Endothelial cell of umbilical vein (primary cell): ENCODE data around the gene UTF1. TPM values are rescaled to one million over a fixed set of nuclear protein-coding genes. Genes with fewer than 3 reads are reported as not detected.

Experiments
- BruUV-seq: library from RNA; stranded (reverse); fragments of 400-500 nt; replicated peaks from 2 replicates; lab custom pipeline; 2021; lab: Mats Ljungman, UMichigan
- CTCF ChIA-PET: fragments of 300-600, 350-600 bp; sonication (Branson Sonifier 250); formaldehyde crosslinking; loops from one replicate; lab custom pipeline; 2021; ENCODE audit warnings: antibody characterized with exemption, inconsistent platforms; lab: Charles Lee
- POLR2A ChIA-PET: fragments of 300-600, 350-600 bp; sonication (Branson Sonifier 250); formaldehyde crosslinking; loops from one replicate; lab custom pipeline; 2021; ENCODE audit warnings: antibody characterized with exemption, inconsistent platforms; lab: Charles Lee
- DNase-seq: peaks from one replicate; pipeline ENCODE4 v3.0.0-alpha.2; 2011; ENCODE audit warnings: low read depth, low spot score
- FAIRE-seq: peaks from 2 replicates; lab custom pipeline; 2011; peaks lifted over from hg19 to GRCh38; lab: Jason Lieb, UNC
- H2AFZ ChIP-seq: 2 replicates; pipeline ENCODE4 v1.6.0; 2012; ENCODE audit warnings: low read depth, low read length, control low read depth, inconsistent platforms
- H3K27ac ChIP-seq: 2 replicates; pipeline ENCODE4 v1.5.1; 2011; ENCODE audit warnings: low read depth, mild to moderate bottlenecking, control low read depth, low read length, moderate library complexity; ENCODE audit not compliant: insufficient read depth
- H3K27me3 ChIP-seq, 2 experiments: 2 replicates each; pipeline versions ENCODE4 v1.6.0 to v1.6.1; 2011; ENCODE audit warnings: low read length in 2 of 2, mixed read lengths in 1 of 2; ENCODE audit not compliant: control insufficient read depth in 2 of 2, insufficient read depth in 2 of 2
- H3K36me3 ChIP-seq, 2 experiments: 2 replicates in 1 of 2; 3 replicates in 1 of 2; pipeline ENCODE4 v1.5.1; 2011; ENCODE audit warnings: low read length in 2 of 2, mild to moderate bottlenecking in 1 of 2, moderate library complexity in 1 of 2; ENCODE audit not compliant: control insufficient read depth in 2 of 2, insufficient read depth in 2 of 2; ENCODE audit errors: extremely low read depth in 1 of 2
- H3K4me1 ChIP-seq: 3 replicates; pipeline ENCODE4 v1.5.1; 2011; ENCODE audit warnings: mild to moderate bottlenecking, low read length; ENCODE audit not compliant: control insufficient read depth, insufficient read depth; ENCODE audit errors: extremely low read depth
- H3K4me2 ChIP-seq: 2 replicates; pipeline ENCODE4 v1.6.1; 2011; ENCODE audit warnings: low read length, control low read depth, mixed read lengths; ENCODE audit not compliant: insufficient read depth
- H3K4me3 ChIP-seq, 3 experiments: fragments of 200-600 bp in 1 of 3; sonication (generic), shearing (Covaris generic) in 1 of 3; replicated peaks in 1 of 3; 2 replicates each; pipeline ENCODE4 v1.5.1; 2011 to 2016; ENCODE audit warnings: control low read depth in 3 of 3, low read length in 3 of 3, mild to moderate bottlenecking in 2 of 3, inconsistent platforms in 1 of 3, low read depth in 1 of 3, moderate library complexity in 1 of 3; ENCODE audit not compliant: insufficient read depth in 1 of 3
- H3K79me2 ChIP-seq: 2 replicates; pipeline ENCODE4 v1.6.0; 2012; ENCODE audit warnings: low read length, inconsistent platforms; ENCODE audit not compliant: control insufficient read depth, insufficient read depth
- H3K9ac ChIP-seq: replicated peaks from 2 replicates; pipeline ENCODE3; 2011; ENCODE audit warnings: low read length, control low read depth; ENCODE audit not compliant: insufficient read depth; ENCODE audit errors: extremely low read depth
- H3K9me1 ChIP-seq: replicated peaks from 3 replicates; pipeline ENCODE4 v1.6.0; 2011; ENCODE audit warnings: mild to moderate bottlenecking, low read length; ENCODE audit not compliant: control insufficient read depth, insufficient read depth; ENCODE audit errors: extremely low read depth
- H3K9me3 ChIP-seq: replicated peaks from 2 replicates; pipeline ENCODE4 v1.5.1; 2012; ENCODE audit warnings: low read length, inconsistent platforms; ENCODE audit not compliant: control insufficient read depth, insufficient read depth
- H4K20me1 ChIP-seq: replicated peaks from 2 replicates; pipeline ENCODE3; 2011; ENCODE audit warnings: mild to moderate bottlenecking, low read length; ENCODE audit not compliant: control insufficient read depth, insufficient read depth; ENCODE audit errors: extremely low read depth
- CTCF ChIP-seq, 2 donors: IDR thresholded peaks; 1 replicate in 1 of 2; 2 replicates in 1 of 2; pipeline ENCODE4 v1.5.1; 2011; ENCODE audit warnings: low read length in 2 of 2, mild to moderate bottlenecking in 2 of 2, moderate library complexity in 2 of 2, control low read depth in 1 of 2, inconsistent platforms in 1 of 2, low read depth in 1 of 2; ENCODE audit not compliant: insufficient read depth in 1 of 2; ENCODE audit errors: extremely low read depth in 1 of 2
- EZH2 ChIP-seq: IDR thresholded peaks from 2 replicates; pipeline ENCODE4 v1.6.1; 2012; ENCODE audit warnings: borderline replicate concordance, low read depth, mild to moderate bottlenecking, moderate library complexity, low read length, inconsistent platforms; ENCODE audit not compliant: severe bottlenecking
- FOS ChIP-seq: IDR thresholded peaks from 2 replicates; pipeline ENCODE4 v1.6.1; 2011; ENCODE audit warnings: mild to moderate bottlenecking, low read length, moderate library complexity, borderline replicate concordance; ENCODE audit not compliant: insufficient read depth
- GATA2 ChIP-seq: IDR thresholded peaks from 2 replicates; pipeline ENCODE4 v1.7.0; 2011; ENCODE audit warnings: low read depth, mild to moderate bottlenecking, moderate library complexity, mixed read lengths, low read length; ENCODE audit not compliant: insufficient read length, insufficient read depth
- JUN ChIP-seq: IDR thresholded peaks from 2 replicates; pipeline ENCODE4 v1.6.1; 2011; ENCODE audit warnings: borderline replicate concordance, low read depth; ENCODE audit not compliant: insufficient read length, insufficient read depth
- MAX ChIP-seq: IDR thresholded peaks from 2 replicates; pipeline ENCODE4 v1.6.1; 2011; ENCODE audit not compliant: insufficient read depth, insufficient read length
- MYC ChIP-seq: IDR thresholded peaks from one replicate; pipeline ENCODE4 v1.6.1; 2011; ENCODE audit warnings: mild to moderate bottlenecking, low read depth, low read length
- POLR2A ChIP-seq: IDR thresholded peaks from 2 replicates; pipeline ENCODE4 v1.6.1; 2012; ENCODE audit warnings: low read depth, mild to moderate bottlenecking, control low read depth, low read length
- POLR2AphosphoS5 ChIP-seq: IDR thresholded peaks from 2 replicates; pipeline ENCODE4 v1.6.1; 2012; ENCODE audit warnings: low read depth, mild to moderate bottlenecking, control low read depth, low read length, moderate library complexity; ENCODE audit not compliant: insufficient read depth
- dilution Hi-C: fragments of 300-500 bp; cut with MboI; formaldehyde crosslinking; loops from one replicate; pipeline ENCODE4 v1.15.0; 2019; ENCODE audit warnings: low sequenced_read_pairs; ENCODE audit not compliant: extremely low pct_ligation_motif_present
- intact Hi-C: fragments of 100-400 bp; cut with micrococcal nuclease; formaldehyde crosslinking; loops from one replicate; pipeline ENCODE4 v1.10.0; 2022
- polyA plus RNA-seq, 4 experiments: library from polyadenylated mRNA; depleted of rRNA in 3 of 4; stranded (reverse) in 3 of 4; unstranded in 1 of 4; fragments of >200 nt; gene quantifications; 2 replicates each; pipeline versions ENCODE4 v1.2.1 to v1.2.3, GENCODE V29; 2011 to 2012; ENCODE audit warnings: missing spikeins in 1 of 4
- total RNA-seq: library from RNA; stranded (reverse); gene quantifications from 2 replicates; pipeline ENCODE4 v1.2.3, GENCODE V29; 2021

UTF1 gene
- total and polyA plus RNA-seq, 2 donors (not counting 3 experiments of a cell fraction or from before 2014, with no cell fraction given), result not detected

GRCh38 chr10:133266056-133266795, 36.2 kb downstream of the UTF1 start:
- no peak overlapping the region for H3K9ac ChIP-seq
- TF ChIP-seq GATA2 (no peak), POLR2AphosphoS5 (no peak), JUN (no peak), POLR2A (no peak), EZH2 (no peak), MYC (no peak), CTCF (IDR thresholded peaks at IDR 0.05; ENCODE audit: extremely low read depth in 1 of 2, insufficient read depth in 1 of 2, low read depth in 1 of 2, low read length in 2 of 2) (no peak), FOS (no peak), MAX (no peak)
- peaks cover 3% of the 10 kb centered on the region for H3K4me1 ChIP-seq
- no peak overlapping the region for H3K4me3 ChIP-seq
- FAIRE-seq (no peak), DNase-seq (no peak)
- dilution Hi-C loops, result no loop called here
- H3K79me2 ChIP-seq, result no peaks in the 10 kb centered on the region
- H3K36me3 ChIP-seq, result no peaks in the 10 kb centered on the region
- no peaks in the 10 kb centered on the region for H3K9me3 ChIP-seq
- CTCF ChIA-PET, result interaction anchor here (1.3 to 1.6 kb wide), 2 partner anchors 9 to 42 kb away, joined by 5 to 6 read pairs; no protein-coding TSS in a partner anchor
- no peaks in the 10 kb centered on the region for H3K9me1 ChIP-seq
- no peak overlapping the region for H3K27ac ChIP-seq
- POLR2A ChIA-PET, result no interaction called here
- intact Hi-C loops, result no loop called here
- BruUV-seq, result no TSS peak
- H2AFZ ChIP-seq, result no peak overlapping the region
- peaks cover 0 to 4% of the 10 kb centered on the region in 2 experiments for H3K27me3 ChIP-seq
- no peak overlapping the region for H3K4me2 ChIP-seq
- no peaks in the 10 kb centered on the region for H4K20me1 ChIP-seq
